HG02981 (cell line): Measurements from ENCODE around the gene GDPD3.

Source experiments
- ATAC-seq: cut with Tn5 transposase; IDR thresholded peaks from one replicate; pipeline ENCODE4 v1.9.1; 2021; ENCODE audit warnings: mild to moderate bottlenecking, moderate library complexity; ENCODE audit not compliant: unreplicated experiment

GDPD3 gene

DNA sequence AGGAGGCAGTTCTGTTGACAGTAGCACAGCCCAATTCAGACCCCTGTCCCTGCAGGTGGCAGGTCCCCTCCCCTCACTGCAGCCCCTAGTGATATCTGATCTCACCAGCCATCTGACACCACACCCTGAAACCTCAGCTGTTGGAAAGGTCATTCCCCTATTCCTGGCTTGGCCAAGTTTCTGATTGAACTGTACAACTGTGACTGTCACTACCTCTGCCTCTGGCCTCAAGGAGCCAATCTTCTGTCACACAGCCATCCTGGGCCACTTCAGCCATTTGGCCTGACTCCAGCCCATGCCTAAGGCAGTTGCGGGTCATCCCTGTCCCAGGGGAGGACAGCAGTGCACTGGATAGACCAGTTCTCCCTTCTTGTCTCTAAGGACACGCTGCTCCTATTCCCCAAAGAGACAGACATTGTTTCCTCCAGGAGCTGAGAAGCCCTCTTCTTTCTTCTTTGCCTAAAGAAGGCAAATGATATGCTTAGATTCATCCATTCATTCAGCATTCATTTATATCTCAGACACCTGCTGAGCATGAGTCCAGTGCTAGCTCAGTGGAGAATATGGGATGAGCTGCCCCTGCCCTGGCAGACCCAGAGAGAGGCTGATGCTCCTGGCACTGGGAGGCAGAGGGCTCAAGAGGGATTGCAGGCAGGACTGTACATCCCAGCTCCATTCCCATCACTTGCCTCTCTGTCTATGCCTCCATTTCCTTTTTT is 52.3 kb downstream of the GDPD3 start:
- no peak for ATAC-seq

DNA sequence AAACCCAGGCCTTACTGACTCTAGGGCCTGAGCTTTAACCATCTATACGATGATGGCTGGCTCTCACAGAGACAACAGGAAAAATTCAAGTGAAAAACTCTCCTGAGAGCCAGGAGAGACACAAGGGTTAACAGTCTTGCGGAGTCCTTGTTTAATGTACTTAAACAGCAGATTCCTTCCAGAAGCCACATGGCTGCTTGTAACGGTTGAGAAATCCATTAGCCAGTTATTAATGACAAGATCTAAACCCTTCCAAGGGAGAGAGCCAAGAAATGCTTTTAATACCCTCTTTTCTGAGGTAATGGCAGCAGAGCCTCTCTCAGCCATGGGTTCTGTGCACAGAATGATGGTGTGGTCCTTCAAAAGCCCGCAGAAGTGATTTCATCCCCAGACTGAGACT is 53.0 kb downstream of the GDPD3 start:
- ATAC-seq: no peak

DNA sequence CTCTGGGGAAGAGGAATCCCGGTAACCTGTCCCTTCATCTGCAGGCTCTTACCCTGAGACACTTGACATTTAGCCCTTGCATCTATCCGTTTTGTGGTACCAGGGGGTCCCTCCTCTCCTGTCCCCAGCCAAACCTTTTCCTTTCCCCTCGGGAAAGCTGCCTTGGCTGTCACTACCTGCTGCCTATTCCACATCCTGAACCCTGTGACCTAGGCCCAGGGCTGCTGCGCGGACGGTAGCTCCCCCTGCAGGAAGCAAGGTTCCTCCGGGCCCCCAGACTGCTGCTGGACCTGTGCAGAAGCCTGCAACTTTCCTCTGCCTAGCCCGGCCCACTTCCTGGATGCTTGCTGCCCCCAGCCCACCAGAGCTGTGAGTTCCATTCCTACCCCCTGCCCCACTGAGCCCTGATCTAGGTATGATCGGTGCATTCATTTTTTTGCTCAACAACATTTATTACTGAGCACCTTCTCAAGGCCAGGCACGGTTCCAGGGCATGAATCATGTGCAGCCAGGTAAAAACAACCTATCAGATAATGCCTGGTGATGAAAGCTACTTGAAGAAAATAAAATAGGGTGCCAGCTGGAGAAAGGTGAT is 58.3 kb downstream of the GDPD3 start:
- ATAC-seq: no peak
